COLO668 (cell line): ENCODE data around the gene PRR20B.
"Not testable (repeated sequence)": the region's sequence is repeated elsewhere in the genome, so short reads cannot be mapped to it uniquely, and the experiment has no call there.

ENCODE experiments used
- DNase-seq: peaks from one replicate; lab custom pipeline; 2025; ENCODE audit not compliant: unreplicated experiment; lab: John Stamatoyannopoulos, UW

PRR20B gene

DNA sequence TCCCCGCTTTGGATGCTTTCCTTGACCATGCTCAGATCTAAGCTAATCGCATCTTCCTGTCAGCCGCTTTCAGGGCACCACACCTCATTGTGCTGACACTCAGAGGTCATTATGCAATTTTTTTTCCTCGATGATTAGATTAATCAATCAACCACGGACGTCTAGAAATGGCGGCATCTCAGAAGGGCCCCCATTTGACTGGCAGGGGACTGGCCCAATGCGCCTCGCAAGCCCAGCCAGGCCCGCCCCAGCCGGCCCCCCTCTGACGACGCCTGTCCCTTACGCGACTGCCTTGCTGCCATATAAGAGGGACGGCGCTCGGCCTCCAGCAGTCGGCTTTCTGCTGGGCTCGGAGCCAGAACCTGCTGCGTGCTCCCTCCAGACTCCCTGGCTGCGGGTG is at the start of gene PRR20B:
TSS of gene PRR20B (plus strand) at position 301 of the 400 bp plus-strand sequence. CDS start 387 bp downstream, outside the sequence.
- DNase-seq = not testable (repeated sequence)

DNA sequence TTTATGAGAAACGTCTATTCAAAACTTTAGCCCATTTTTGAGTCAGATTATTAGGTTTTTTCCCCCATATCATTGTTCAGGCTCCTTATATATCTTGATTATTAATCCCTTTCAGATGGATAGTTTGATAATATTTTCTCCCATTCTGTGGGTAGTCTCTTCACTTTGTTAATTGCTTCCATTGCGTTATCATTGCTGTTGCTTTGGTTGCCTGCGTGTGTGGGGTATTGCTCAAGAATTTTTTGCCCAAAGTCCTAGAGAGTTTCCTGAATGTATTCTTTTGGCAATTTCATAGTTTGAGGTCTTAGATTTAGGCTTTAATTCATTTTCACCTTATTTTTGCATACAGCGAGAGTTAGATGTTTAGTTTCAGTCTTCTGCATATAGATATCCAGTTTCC is 32.3 kb upstream of the PRR20B start:
- no peak for DNase-seq

GRCh38 chr13:57123681-57124080 is 23.6 kb upstream of the PRR20B start:
- DNase-seq = no peak

- DNase-seq = no peak
These were observed 18.4 kb upstream of the PRR20B start for GRCh38 chr13:57128909-57129308.

- DNase-seq = no peak
These were observed 11.2 kb upstream of the PRR20B start for GRCh38 chr13:57136093-57136492.

DNA sequence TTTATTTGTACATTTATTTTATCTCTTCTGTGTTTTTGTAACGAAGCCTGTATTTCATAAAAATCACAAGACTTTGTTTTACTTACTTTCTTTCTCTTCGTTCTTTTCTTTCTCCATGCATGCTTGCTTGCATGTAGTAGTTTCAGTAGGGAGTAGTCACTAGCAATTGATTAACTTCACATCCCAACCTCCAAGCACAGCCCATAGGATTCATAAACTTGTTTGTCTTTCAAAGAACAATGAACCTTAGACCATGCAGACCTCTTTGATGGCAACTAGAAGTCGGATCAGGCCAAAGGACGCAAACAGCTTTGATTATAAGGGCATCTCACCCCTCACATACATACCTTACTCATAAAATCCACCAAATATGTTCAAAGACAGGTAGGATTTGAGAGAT is 9.7 kb upstream of the PRR20B start:
- DNase-seq = no peak

GRCh38 chr13:57138988-57139387 is 8.3 kb upstream of the PRR20B start:
- no peak for DNase-seq

DNA sequence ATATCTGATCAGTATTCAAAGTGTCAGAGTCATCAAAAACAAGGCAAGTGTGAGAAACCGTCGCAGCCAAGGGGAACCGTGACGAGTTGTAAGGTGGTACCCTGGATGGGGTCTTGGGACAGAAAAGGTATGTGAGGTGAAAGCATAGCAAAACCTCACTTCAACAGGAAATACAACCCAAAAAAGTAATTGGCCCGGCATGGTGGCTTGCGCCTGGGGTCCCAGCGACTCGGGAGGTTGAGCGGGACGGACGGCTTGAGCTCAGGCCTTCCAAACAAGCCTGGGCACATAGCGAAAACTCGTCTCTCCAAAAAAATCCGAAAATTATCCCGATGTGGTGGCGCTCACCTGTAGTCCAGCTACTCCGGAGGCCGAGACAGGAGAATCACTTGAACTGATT is 7.5 kb upstream of the PRR20B start:
- DNase-seq = not testable (repeated sequence)

GRCh38 chr13:57140235-57140968 is 6.9 kb upstream of the PRR20B start, which contains the start of gene PRR20A:
PRR20A (plus strand) TSS chr13:57140918; CDS start chr13:57141305, 387 bp downstream.
- not testable (repeated sequence) for DNase-seq

DNA sequence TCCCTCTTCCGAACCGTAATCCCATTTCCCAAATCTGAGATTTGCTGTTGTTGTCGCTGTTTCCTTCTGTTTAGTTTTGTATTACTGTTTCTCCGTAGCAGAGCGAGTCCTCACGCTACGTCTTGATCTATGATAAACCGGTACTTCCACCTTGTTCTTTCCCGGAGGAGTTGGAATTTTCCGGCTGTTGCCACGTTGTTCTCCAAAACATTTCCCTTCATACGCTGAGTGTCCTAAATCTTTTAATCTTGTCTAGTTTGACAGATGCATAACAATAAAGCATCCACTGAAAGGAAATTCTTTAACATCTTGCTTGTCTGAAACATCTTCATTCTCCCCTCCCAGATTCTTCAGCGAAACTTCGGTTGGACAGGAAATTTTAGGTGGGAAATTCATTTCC is 818 bp downstream of the PRR20B start:
- DNase-seq = not testable (repeated sequence)

GRCh38 chr13:57153761-57154160 is 6.5 kb downstream of the PRR20B start, which contains the start of gene PRR20C:
PRR20C (plus strand) TSS chr13:57154061; CDS start chr13:57154448, 387 bp downstream.
- DNase-seq = not testable (repeated sequence)

- DNase-seq = not testable (repeated sequence)
These were observed 13.0 kb downstream of the PRR20B start, which contains the start of gene PRR20D for GRCh38 chr13:57160332-57160731. PRR20D (plus strand) TSS chr13:57160632; CDS start chr13:57161019, 387 bp downstream.

DNA sequence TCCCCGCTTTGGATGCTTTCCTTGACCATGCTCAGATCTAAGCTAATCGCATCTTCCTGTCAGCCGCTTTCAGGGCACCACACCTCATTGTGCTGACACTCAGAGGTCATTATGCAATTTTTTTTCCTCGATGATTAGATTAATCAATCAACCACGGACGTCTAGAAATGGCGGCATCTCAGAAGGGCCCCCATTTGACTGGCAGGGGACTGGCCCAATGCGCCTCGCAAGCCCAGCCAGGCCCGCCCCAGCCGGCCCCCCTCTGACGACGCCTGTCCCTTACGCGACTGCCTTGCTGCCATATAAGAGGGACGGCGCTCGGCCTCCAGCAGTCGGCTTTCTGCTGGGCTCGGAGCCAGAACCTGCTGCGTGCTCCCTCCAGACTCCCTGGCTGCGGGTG is 19.6 kb downstream of the PRR20B start, which contains the start of gene PRR20E:
TSS of gene PRR20E (plus strand) at position 301 of the 400 bp plus-strand sequence. CDS start 387 bp downstream, outside the sequence.
- not testable (repeated sequence) for DNase-seq

DNA sequence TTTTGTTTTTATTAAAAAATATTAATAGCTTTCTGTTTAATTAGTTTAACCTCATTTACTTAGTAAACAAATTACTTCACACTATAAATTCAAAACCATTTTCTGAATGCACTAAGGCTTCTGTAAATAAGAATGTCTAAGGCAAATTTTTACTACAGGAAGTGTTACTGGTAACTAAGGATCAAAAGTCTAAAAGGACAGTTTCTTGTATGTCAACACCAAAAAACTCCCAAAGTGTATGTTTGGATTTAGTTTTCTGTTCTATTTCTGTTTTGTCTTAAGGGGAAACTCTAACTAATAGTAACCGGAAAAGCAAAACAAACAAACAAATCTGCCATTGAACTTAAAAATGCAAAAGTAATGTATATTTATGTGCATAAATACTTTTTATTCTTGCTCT is 44.4 kb downstream of the PRR20B start:
- DNase-seq = no peak
